ENCODE data around the gene ZNF595.

DNA sequence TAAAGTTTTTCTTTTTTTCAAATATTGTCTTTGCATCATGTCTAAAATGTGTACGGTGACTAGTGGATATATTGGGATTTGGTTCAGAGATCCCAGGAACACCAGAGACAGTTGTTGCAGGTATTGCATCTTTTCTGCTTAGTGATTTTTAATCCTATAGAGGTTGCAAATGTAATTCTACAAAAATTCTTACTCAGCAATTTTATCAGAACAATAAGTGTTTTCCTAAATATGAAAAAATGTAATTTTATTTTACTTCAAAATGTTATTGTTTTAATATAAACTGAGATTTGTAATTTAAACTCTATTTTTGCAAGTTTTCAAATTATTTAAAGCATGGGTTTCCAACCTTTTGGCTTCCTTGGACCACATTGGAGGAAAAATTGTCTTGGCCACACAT, 79.4 kb downstream of the ZNF595 start:
- TF ChIP-seq, protein P1, sequence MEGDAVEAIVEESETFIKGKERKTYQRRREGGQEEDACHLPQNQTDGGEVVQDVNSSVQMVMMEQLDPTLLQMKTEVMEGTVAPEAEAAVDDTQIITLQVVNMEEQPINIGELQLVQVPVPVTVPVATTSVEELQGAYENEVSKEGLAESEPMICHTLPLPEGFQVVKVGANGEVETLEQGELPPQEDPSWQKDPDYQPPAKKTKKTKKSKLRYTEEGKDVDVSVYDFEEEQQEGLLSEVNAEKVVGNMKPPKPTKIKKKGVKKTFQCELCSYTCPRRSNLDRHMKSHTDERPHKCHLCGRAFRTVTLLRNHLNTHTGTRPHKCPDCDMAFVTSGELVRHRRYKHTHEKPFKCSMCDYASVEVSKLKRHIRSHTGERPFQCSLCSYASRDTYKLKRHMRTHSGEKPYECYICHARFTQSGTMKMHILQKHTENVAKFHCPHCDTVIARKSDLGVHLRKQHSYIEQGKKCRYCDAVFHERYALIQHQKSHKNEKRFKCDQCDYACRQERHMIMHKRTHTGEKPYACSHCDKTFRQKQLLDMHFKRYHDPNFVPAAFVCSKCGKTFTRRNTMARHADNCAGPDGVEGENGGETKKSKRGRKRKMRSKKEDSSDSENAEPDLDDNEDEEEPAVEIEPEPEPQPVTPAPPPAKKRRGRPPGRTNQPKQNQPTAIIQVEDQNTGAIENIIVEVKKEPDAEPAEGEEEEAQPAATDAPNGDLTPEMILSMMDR (IDR thresholded peaks at IDR 0.05; ENCODE audit: poor library complexity, severe bottlenecking) = no peak
- TF ChIP-seq POLR2AphosphoS5 (IDR thresholded peaks at IDR 0.05) (no peak), EZH2 (IDR thresholded peaks at IDR 0.05; ENCODE audit: borderline replicate concordance, insufficient read depth, low read length, poor library complexity, severe bottlenecking) (no peak), SMC3 (conservative IDR thresholded peaks at IDR 0.05; ENCODE audit: poor library complexity) (no peak), MXI1 (conservative IDR thresholded peaks at IDR 0.05; ENCODE audit: poor library complexity, severe bottlenecking) (no peak), EP300 (conservative IDR thresholded peaks at IDR 0.05; ENCODE audit: poor library complexity, severe bottlenecking) (no peak), RAD21 (conservative IDR thresholded peaks at IDR 0.05) (no peak)
- TF ChIP-seq, protein P2, sequence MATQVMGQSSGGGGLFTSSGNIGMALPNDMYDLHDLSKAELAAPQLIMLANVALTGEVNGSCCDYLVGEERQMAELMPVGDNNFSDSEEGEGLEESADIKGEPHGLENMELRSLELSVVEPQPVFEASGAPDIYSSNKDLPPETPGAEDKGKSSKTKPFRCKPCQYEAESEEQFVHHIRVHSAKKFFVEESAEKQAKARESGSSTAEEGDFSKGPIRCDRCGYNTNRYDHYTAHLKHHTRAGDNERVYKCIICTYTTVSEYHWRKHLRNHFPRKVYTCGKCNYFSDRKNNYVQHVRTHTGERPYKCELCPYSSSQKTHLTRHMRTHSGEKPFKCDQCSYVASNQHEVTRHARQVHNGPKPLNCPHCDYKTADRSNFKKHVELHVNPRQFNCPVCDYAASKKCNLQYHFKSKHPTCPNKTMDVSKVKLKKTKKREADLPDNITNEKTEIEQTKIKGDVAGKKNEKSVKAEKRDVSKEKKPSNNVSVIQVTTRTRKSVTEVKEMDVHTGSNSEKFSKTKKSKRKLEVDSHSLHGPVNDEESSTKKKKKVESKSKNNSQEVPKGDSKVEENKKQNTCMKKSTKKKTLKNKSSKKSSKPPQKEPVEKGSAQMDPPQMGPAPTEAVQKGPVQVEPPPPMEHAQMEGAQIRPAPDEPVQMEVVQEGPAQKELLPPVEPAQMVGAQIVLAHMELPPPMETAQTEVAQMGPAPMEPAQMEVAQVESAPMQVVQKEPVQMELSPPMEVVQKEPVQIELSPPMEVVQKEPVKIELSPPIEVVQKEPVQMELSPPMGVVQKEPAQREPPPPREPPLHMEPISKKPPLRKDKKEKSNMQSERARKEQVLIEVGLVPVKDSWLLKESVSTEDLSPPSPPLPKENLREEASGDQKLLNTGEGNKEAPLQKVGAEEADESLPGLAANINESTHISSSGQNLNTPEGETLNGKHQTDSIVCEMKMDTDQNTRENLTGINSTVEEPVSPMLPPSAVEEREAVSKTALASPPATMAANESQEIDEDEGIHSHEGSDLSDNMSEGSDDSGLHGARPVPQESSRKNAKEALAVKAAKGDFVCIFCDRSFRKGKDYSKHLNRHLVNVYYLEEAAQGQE (IDR thresholded peaks at IDR 0.05; ENCODE audit: borderline replicate concordance) = no peak
